ENCODE measurements around the gene CCDC167.
"Not testable (repeated sequence)": the region's sequence is repeated elsewhere in the genome, so short reads cannot be mapped to it uniquely, and the experiment has no call there.

CCDC167 gene

GRCh38 chr6:37511201-37511600, 11.5 kb upstream of the CCDC167 start:
- DNase-seq (ENCODE audit: low read depth in 2 of 2): no peak

DNA sequence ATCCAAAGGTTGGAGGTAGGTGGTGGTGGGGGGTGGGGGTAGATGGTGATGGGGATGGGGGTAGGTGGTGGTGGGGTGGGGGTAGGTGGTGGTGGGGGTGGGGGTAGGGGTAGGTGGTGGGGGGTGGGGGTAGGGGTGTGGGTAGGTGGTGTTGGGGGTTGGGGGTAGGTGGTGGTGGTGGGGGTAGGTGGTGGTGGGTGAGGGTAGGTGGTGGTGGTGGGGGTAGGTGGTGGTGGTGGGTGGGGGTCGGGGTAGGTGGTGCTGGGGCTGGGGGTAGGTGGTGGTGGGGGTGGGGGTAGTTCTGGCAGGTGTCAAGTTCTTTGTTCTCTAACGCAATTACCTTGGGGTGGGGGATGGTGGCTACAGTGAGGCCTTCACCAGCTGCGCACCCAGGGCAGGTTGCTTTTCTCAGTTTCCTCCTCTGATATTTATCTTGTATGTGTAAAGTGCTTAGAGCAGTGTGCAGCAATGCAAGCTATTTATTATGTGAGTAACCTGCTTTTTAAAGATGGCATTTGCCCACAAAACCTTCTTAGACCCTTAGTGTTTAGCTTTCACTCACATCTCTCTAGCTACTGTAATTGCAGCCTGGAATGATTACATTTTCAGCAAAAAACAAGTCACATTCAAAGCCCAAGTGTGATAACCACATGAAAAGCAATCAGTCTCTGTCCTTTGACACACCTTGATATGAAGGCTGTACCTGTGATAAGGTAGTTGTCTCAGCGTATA, 8.2 kb upstream of the CCDC167 start:
- no peak for DNase-seq (ENCODE audit: low read depth in 2 of 2)

DNA sequence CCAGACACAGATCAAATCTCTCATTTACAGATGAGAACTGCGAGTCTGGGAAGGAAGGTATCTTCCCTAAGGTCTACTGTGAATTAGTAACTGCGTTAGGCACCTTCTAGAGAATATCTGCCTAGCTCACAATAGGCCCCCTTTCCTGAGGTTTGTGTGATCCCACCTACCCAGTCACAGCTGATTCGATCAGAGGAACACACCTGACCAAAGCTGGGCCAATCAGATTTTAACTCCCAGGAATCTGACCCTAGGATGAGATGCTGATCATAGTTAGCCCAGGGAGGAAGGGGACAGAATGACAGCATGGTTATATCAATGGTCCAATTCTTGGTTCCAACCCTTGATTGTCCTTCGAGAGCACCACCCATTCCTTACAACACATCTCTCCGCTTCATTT, 7.4 kb upstream of the CCDC167 start:
- no peak for DNase-seq (ENCODE audit: low read depth in 2 of 2)

GRCh38 chr6:37506479-37506878, 6.8 kb upstream of the CCDC167 start:
- no peak for DNase-seq (ENCODE audit: low read depth in 2 of 2)

DNA sequence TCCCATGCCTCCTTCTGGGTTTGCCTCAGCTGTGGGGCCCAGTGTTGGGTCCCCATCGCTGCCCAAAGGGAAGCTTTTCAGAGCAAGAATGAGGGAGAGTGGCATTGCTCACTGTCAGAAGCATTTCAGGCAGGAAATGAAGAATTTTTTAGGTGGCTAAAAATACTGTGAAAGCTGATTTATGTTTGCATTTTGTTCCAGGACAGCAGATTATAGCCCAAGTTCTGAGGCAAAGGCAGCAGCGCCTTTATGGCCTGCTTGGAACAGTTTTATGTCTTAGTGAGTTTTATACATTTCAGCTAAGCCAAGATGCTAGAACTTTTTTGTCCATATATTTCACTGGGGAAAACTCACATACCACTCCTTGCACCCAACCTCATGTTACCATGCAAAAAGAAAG, 4.3 kb upstream of the CCDC167 start:
- DNase-seq (ENCODE audit: low read depth in 2 of 2): no peak

DNA sequence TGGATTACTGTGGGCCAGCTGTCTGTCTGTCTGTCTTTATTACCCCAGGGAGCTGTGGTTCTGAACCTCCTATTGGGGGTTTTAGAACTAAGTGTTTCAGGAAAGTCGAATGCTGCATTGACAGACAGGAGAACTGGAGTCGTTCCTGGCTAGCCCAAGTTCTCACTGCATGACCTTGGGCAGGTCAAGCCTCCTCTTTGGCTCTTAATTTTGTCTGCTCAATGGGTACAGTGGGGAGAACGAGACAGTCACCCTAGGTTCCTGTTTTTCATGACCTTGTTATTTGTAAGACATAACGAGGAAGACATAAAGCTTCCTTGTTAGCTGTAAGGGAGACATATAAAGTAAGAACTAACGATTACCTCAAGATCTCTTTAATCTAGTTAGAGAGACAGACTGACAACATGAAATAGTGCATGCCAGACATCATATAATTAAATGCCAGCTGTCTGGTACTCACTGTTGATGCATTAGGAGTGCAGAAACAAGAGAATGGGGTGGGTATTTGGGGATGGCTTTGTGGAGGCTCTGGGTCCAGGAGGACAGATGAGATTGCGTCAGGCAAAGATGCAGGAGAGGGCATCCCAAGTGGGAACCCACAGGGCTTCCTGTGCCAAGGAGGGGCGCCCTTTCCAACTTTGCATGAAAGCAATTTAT, 3.7 kb upstream of the CCDC167 start:
- DNase-seq (ENCODE audit: low read depth in 2 of 2): no peak

DNA sequence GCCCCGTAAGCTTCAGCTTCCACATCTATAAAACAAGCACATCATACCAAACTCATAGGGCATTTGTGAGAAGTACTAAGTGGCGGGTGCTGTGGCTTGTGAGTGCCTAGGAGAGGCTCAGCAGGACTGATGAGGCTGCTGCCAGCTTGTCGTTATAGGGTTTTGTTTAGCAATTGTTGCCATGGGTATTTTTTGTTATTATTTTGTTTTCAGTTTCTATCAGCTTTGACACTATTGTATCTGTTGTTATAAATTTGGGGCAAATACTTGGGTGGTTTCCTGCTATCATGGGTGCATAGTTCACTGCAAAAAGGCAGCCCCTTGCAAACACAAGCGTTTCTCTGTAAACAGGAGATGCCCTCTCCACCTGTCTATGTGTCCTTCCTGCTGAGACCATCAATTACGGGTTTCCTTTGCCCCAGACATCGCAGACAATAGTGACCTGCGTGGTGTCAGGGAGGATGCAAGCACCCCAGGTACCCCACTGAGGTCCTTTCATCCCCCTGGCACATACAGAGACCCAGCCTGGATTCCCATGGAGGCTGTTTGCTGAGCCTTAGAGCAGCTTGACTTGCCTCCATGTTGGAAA, 3.1 kb upstream of the CCDC167 start:
- no peak for DNase-seq (ENCODE audit: low read depth in 2 of 2)

- DNase-seq (ENCODE audit: low read depth in 2 of 2): no peak
Observed at GRCh38 chr6:37501632-37502491, 2.2 kb upstream of the CCDC167 start.

GRCh38 chr6:37500904-37501303, 1.2 kb upstream of the CCDC167 start:
- not testable (repeated sequence) for DNase-seq (ENCODE audit: low read depth in 2 of 2)

DNA sequence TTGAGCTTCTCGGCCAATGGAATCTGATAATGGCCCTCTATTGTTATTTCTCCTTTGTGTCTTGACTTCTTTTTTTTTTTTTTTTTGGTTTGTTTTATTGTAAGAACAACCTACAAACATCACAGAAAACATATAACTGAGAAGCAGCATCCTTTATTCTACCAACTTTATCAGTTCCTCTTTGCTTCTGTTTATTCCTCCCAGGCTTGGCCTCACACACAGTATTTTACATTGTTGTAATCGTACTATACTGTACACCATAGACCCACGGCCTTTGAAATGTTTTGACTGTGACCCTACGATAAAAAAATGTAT, 558 bp upstream of the CCDC167 start:
- DNase-seq (ENCODE audit: low read depth in 2 of 2): no peak

- DNase-seq (ENCODE audit: low read depth in 2 of 2): no peak
Observed at GRCh38 chr6:37496951-37497885, 2.5 kb downstream of the CCDC167 start.

- DNase-seq (ENCODE audit: low read depth in 2 of 2): no peak
Observed at GRCh38 chr6:37495244-37495934, 4.3 kb downstream of the CCDC167 start.

GRCh38 chr6:37493661-37493995, 6.1 kb downstream of the CCDC167 start:
- DNase-seq (ENCODE audit: low read depth in 2 of 2): no peak

- no peak for DNase-seq (ENCODE audit: low read depth in 2 of 2)
Observed at GRCh38 chr6:37492991-37493660, 6.6 kb downstream of the CCDC167 start.

DNA sequence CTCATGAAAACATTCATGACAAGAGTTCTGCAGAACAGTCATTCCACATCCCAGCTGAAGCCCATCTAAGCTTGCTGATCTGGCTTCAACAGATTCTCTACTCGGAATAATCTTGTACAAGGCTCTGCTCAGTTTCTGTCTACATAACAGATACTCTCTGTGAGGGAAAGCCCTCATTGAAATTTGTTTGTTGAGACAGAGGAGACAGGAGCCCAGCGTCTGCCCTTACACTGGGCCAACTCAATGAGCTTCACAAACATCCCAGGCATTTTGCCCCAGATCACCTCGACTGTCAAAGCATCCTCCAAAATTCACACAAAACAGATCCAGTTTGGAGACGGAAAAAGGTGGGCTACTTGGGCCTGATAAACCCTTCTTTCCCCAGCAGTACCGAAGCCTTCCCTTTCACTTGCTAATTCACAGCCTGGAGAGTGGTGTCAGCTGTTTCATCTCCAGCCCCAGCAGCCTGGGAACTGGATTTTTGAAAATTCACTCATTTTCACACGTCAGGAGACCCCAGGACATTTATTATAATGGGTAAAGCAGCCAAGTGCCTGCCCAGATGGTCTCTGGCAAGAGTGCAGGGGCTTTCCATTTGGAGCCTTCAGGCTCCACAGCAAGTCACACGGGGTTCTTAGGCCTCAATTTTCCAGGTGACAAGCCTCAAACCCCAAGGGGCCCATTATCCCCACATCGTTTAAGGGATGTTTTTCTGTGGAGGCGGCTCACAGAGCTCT, 7.3 kb downstream of the CCDC167 start:
- no peak for DNase-seq (ENCODE audit: low read depth in 2 of 2)

DNA sequence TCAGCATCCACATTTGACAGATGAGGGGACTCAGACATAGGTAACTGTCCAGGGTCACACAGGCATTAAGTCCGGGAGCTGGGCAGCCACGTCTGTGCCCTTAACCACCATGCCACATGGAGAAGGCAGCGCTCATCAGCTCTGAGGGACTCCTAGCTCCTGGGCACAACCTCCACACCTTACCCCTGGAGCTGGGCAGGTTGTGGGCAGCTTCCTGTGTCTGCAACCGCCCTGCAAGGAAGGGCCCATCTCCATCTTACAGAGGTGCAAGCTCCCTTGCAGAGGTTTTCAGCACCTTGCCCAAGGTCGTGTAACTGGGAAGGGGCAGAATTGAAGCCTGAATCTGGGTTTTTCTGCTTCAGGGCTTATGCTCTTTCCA, 7.9 kb downstream of the CCDC167 start:
- DNase-seq (ENCODE audit: low read depth in 2 of 2): no peak

DNA sequence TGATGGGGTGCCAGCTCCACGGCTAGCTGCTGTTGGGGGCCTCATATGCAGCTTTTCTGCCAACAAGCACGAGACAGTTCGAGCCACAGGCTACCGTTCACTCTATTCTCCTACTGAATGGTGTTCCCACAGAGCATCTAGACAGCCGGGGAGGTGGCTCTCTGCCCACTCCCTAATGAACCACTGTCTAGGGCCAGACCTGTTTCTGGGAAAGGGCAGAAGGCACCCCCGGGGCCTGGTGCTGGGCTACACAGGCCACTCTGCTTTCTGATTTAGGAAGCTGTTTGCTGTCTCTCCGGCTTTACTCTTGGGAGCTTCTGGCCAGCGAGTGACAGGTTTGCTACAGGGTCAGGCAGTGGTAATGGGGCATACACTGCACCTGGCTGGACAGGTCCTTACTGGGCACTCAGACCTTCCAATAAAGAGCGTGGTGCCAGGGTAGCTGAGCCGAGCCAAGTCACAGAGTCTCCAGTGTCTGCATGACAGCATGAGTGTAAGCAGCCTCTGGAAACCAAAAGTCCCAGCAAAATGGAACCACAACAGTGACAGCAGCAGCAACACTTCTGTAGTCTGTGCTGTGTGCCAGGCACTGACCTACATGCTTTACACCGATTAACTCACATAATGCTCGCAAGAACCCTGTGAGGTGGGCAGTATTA, 8.4 kb downstream of the CCDC167 start:
- DNase-seq (ENCODE audit: low read depth in 2 of 2): no peak

- no peak for DNase-seq (ENCODE audit: low read depth in 2 of 2)
Observed at GRCh38 chr6:37490536-37491170, 9.0 kb downstream of the CCDC167 start.

Measured in stimulated activated CD8-positive, alpha-beta memory T cell treated with anti-CD3 and anti-CD28 coated beads, Interleukin-2, amount 100 ng/mL, for 1 hour (primary cell).